K562 (cell line): ENCODE results near the gene RNF26. TPM values are rescaled to one million over a fixed set of nuclear protein-coding genes. Genes with fewer than 3 reads are reported as not detected.

Experiments used
- ATAC-seq: fragments of 200-7000 bp; cut with Tn5 transposase; 3 replicates; pipeline ENCODE4 v1.9.1; 2020; ENCODE audit warnings: moderate library complexity
- BruUV-seq: library from RNA; stranded (reverse); fragments of 400-500 nt; replicated peaks from 2 replicates; lab custom pipeline; 2021; lab: Mats Ljungman, UMichigan
- CTCF ChIA-PET: fragments of 300-600 bp; formaldehyde crosslinking; extraction: SDS; loops from one replicate; lab custom pipeline; 2021; ENCODE audit warnings: low intra/inter-chr PET ratio; lab: Yijun Ruan, JAX
- POLR2A ChIA-PET: fragments of 300-600, 350-650 bp; sonication (Branson Sonifier 250); formaldehyde crosslinking; extraction: SDS; loops from one replicate; lab custom pipeline; 2021; ENCODE audit warnings: antibody characterized with exemption, inconsistent platforms; lab: Yijun Ruan, JAX
- DNase-seq, 4 experiments: peaks; one replicate each; pipeline versions ENCODE4 v3.0.0 to v3.0.0-alpha.2; 2011 to 2018; ENCODE audit warnings: low spot score in 3 of 4, mixed read lengths in 3 of 4; ENCODE audit errors: extremely low read depth in 1 of 4
- FAIRE-seq: peaks from 2 replicates; lab custom pipeline; 2011; peaks lifted over from hg19 to GRCh38; lab: Jason Lieb, UNC
- H2AFZ ChIP-seq: 2 replicates; pipeline ENCODE4 v1.6.0; 2011; ENCODE audit warnings: low read depth, low read length, control low read depth, inconsistent platforms
- H3K27ac ChIP-seq: fragments of 200-600 bp; 3 replicates; pipeline ENCODE4 v1.8.0; 2011; ENCODE audit warnings: low read depth, mild to moderate bottlenecking, control low read depth, inconsistent platforms, low read length, moderate library complexity, mixed read lengths; ENCODE audit errors: extremely low read depth
- H3K27me3 ChIP-seq, 2 experiments: fragments of 300-600 bp in 1 of 2; 2 replicates in 1 of 2; 3 replicates in 1 of 2; pipeline versions ENCODE4 v1.6.0 to v1.8.0; 2011; ENCODE audit warnings: inconsistent platforms in 2 of 2, low read length in 2 of 2, mild to moderate bottlenecking in 1 of 2, mixed read lengths in 1 of 2, moderate library complexity in 1 of 2; ENCODE audit not compliant: control insufficient read depth in 2 of 2, insufficient read depth in 2 of 2
- H3K36me3 ChIP-seq: fragments of 300-600 bp; 3 replicates; pipeline ENCODE4 v1.8.0; 2011; ENCODE audit warnings: mild to moderate bottlenecking, low read length, inconsistent platforms; ENCODE audit not compliant: control insufficient read depth, insufficient read depth
- H3K4me1 ChIP-seq, 2 experiments: fragments of 200-600 bp in 1 of 2; replicated peaks in 1 of 2; 2 replicates in 1 of 2; 3 replicates in 1 of 2; pipeline versions ENCODE4 v1.5.1 to v1.8.0; 2011; ENCODE audit warnings: inconsistent platforms in 2 of 2, low read length in 2 of 2, mild to moderate bottlenecking in 1 of 2, mixed read lengths in 1 of 2, moderate library complexity in 1 of 2; ENCODE audit not compliant: control insufficient read depth in 2 of 2, insufficient read depth in 2 of 2
- H3K4me2 ChIP-seq: 2 replicates; pipeline ENCODE4 v1.6.1; 2011; ENCODE audit warnings: low read length, control low read depth, inconsistent platforms, mixed read lengths; ENCODE audit not compliant: insufficient read depth
- H3K4me3 ChIP-seq: fragments of 200-600 bp; sonication (generic), shearing (Covaris generic); 2 replicates; pipeline ENCODE4 v1.5.1; 2016; ENCODE audit warnings: control low read depth, inconsistent platforms
- H3K79me2 ChIP-seq: fragments of 200-600 bp; 3 replicates; pipeline ENCODE4 v1.8.0; 2011; ENCODE audit warnings: low read length, inconsistent platforms; ENCODE audit not compliant: control insufficient read depth, insufficient read depth
- H3K9ac ChIP-seq, 2 experiments: 2 replicates each; pipeline versions ENCODE4 v1.6.0 to v1.6.1; 2011; ENCODE audit warnings: low read depth in 2 of 2, low read length in 2 of 2, control low read depth in 1 of 2, inconsistent platforms in 1 of 2, mild to moderate bottlenecking in 1 of 2, mixed read lengths in 1 of 2; ENCODE audit not compliant: insufficient read depth in 1 of 2
- H3K9me1 ChIP-seq: one replicate; pipeline ENCODE4 v1.6.0; 2011; ENCODE audit warnings: inconsistent platforms, mild to moderate bottlenecking, low read length, moderate library complexity; ENCODE audit not compliant: control insufficient read depth, insufficient read depth
- H3K9me3 ChIP-seq: replicated peaks from 2 replicates; pipeline ENCODE4 v1.5.1; 2011; ENCODE audit warnings: low read depth, low read length, inconsistent platforms; ENCODE audit not compliant: control insufficient read depth, insufficient read depth
- H4K20me1 ChIP-seq: replicated peaks from 2 replicates; pipeline ENCODE4 v1.6.1; 2011; ENCODE audit warnings: low read length, inconsistent platforms, mixed read lengths; ENCODE audit not compliant: control insufficient read depth, insufficient read depth
- POLR2G ChIP-seq: fragments of 200-400 bp; formaldehyde crosslinking; IDR thresholded peaks from 2 replicates; pipeline ENCODE4 v1.6.1; 2017; ENCODE audit warnings: low read depth, mild to moderate bottlenecking, antibody characterized with exemption, low read length, moderate library complexity
- PTTG1 ChIP-seq: fragments of 450-650 bp; IDR thresholded peaks from 2 replicates; pipeline ENCODE4 v1.6.1; 2016; ENCODE audit warnings: low read depth, mild to moderate bottlenecking, missing genetic modification characterization, missing compliant biosample characterization
- PYGO2 ChIP-seq: fragments of 450-650 bp; IDR thresholded peaks from 2 replicates; pipeline ENCODE4 v1.6.1; 2016; ENCODE audit warnings: mild to moderate bottlenecking, missing genetic modification characterization, moderate library complexity, missing compliant biosample characterization
- SRSF9 ChIP-seq: fragments of 200-400 bp; formaldehyde crosslinking; IDR thresholded peaks from 2 replicates; pipeline ENCODE4 v1.6.1; 2017; ENCODE audit warnings: low read depth, low read length, borderline replicate concordance
- ZFPM2 ChIP-seq: fragments of 250-450 bp; sonication (Bioruptor Pico); IDR thresholded peaks from 2 replicates; pipeline ENCODE4 v1.5.1; 2022; ENCODE audit warnings: mild to moderate bottlenecking
- ZKSCAN1 ChIP-seq: fragments of 150-350 bp; IDR thresholded peaks from 2 replicates; pipeline ENCODE4 v1.6.1; 2016; ENCODE audit warnings: low read depth, low read length
- WGBS: fragments of 100-300 bp; shearing (Covaris generic); methylation state at CpG from one replicate; pipeline ENCODE4 v1.1.6; 2016; ENCODE audit warnings: low coverage, mixed read lengths; ENCODE audit not compliant: insufficient coverage; ENCODE audit errors: missing lambda C conversion rate; 5-methylcytosine and 5-hydroxymethylcytosine counted together
- in situ Hi-C: fragments of 300-500 bp; cut with MboI; formaldehyde crosslinking; loops from 4 replicates; pipeline ENCODE4 v1.15.0; 2018; ENCODE audit warnings: inconsistent platforms, mixed read lengths
- intact Hi-C: fragments of 100-400 bp; cut with micrococcal nuclease; formaldehyde crosslinking; loops from 2 replicates; pipeline ENCODE4 v1.14.2; 2022
- polyA plus RNA-seq, 8 experiments: library from polyadenylated mRNA; depleted of rRNA in 4 of 8; stranded (reverse) in 5 of 8; unstranded in 3 of 8; fragments of >200 nt; fragmentation: Nextera tagmentation in 2 of 8; fragmentation: Illumina TruSeq in 1 of 8; extraction: Ambion mirVana in 2 of 8; extraction: Trizol in 1 of 8; gene quantifications; 2 replicates each; pipeline versions ENCODE4 v1.2.1 to v1.2.3, GENCODE V29; 2011 to 2014; ENCODE audit warnings: inconsistent platforms in 1 of 8, missing spikeins in 1 of 8
- total RNA-seq, 7 experiments: library from RNA; depleted of rRNA in 6 of 7; stranded (reverse); fragments of >200 nt in 6 of 7; fragmentation: Illumina TruSeq in 2 of 7; extraction: Trizol in 2 of 7; gene quantifications; 2 replicates each; pipeline versions ENCODE4 v1.2.1 to v1.2.3, GENCODE V29; 2011 to 2021; ENCODE audit warnings: low replicate concordance in 1 of 7
- TF ChIP-seq, protein P1 (sequence below), 2 experiments: fragments of 150-350 bp in 1 of 2; IDR thresholded peaks; 2 replicates each; pipeline ENCODE4 v1.6.1; 2012 to 2016; ENCODE audit warnings: low read depth in 2 of 2, low read length in 2 of 2, mild to moderate bottlenecking in 1 of 2, moderate library complexity in 1 of 2

The RNF26 gene
- total and polyA plus RNA-seq, 9 of the 15 experiments (the other 6 are each of a cell fraction or from before 2014, with no cell fraction given), result 5.3 to 53.6 (median 12.7) TPM

DNA sequence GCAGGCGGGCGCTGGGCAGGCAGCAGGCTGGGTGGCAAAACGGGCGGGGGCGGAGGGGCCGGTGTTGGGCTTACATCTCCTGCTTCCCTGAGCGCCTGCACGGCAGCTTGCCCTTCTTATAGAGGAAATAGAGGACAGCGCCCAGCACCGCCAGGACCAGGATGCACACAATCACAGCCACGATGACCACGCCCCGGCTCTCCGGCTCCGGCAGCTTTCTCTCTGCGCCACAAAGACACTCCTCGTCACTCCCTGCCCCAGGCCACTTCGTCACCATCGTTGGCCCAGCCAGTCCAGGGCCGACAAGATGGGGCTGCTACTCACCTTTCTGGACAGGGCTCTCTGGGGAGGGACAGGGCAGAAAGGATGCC lies 23.7 kb upstream of the RNF26 start:
- no peak for DNase-seq
- ChIA-PET CTCF (no interaction called here), POLR2A (interaction anchor here (0.6 to 3.2 kb wide), 6 partner anchors 10 to 224 kb away, joined by 3 to 17 read pairs (median 5); no protein-coding TSS in a partner anchor)
- H3K36me3 ChIP-seq, result peaks cover 82% of the 10 kb centered on the region; the same call in 2 of the 3 replicates
- no peak for FAIRE-seq
- no peak overlapping the region for H2AFZ ChIP-seq
- H3K4me3 ChIP-seq, result no peak overlapping the region
- 0 out of 4 replicates have a peak overlapping the region, but pooled peaks of 1 of the 2 experiments have one; percentile 28 for H3K9ac ChIP-seq
- H3K27ac ChIP-seq, result no peak overlapping the region
- no peaks in the 10 kb centered on the region for H3K9me3 ChIP-seq
- BruUV-seq, result no TSS peak
- peaks cover 6% of the 10 kb centered on the region; the same call in 2 of the 3 replicates for H3K79me2 ChIP-seq
- H3K9me1 ChIP-seq, result no peaks in the 10 kb centered on the region
- intact Hi-C loops (no loop called here), in situ Hi-C loops (no loop called here)
- H3K4me2 ChIP-seq, result no peak overlapping the region
- ATAC-seq, result no peak
- H4K20me1 ChIP-seq, result 0 out of 2 replicates have a peak, but pooled peaks cover 4% of the 10 kb centered on the region
- 88% methylated on average over 12 of the region's 20 CpGs for WGBS
- no peaks in the 10 kb centered on the region for H3K27me3 ChIP-seq
- TF ChIP-seq SRSF9 (no peak), POLR2G (peak; percentile 32; the same call in 1 of the 2 replicates)
- H3K4me1 ChIP-seq, result peaks cover under 1 to 20% of the 10 kb centered on the region in 2 experiments; a peak in 3 of 5 replicates

DNA sequence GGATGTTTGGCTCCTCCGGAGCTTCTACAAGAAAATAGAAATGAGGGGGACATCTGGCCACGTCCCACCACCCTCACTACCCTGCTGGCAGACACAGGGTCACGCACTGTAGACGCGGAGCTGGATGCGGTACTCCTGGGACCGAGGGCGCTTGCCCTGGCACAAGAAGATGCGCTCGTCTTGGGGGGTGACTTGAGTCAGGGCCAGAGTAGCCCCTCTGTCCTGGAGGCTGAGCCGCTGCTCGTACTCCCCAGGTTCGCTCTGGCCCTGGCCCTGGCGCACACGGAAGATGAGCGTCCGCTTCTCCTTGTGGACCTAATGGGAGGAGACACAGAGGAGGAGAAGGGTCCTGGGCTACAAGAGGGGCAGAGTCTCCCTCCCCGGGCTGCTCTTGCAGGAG lies 19.6 kb upstream of the RNF26 start:
- H3K9me3 ChIP-seq, result no peaks in the 10 kb centered on the region
- no peaks in the 10 kb centered on the region; a peak in 1 of 5 replicates for H3K27me3 ChIP-seq
- no peak for ATAC-seq
- no peak overlapping the region for H3K27ac ChIP-seq
- 95% methylated on average over 12 of the region's 18 CpGs for WGBS
- H3K9me1 ChIP-seq, result no peaks in the 10 kb centered on the region
- peaks cover 34 to 61% of the 10 kb centered on the region in 2 experiments for H3K4me1 ChIP-seq
- CTCF ChIA-PET, result no interaction called here
- FAIRE-seq, result no peak
- no peak overlapping the region for H2AFZ ChIP-seq
- POLR2A ChIA-PET, result interaction anchor here (0.6 to 1.9 kb wide), 7 partner anchors 9 to 160 kb away, joined by 3 to 6 read pairs (median 4); no protein-coding TSS in a partner anchor
- no peak overlapping the region for H3K4me2 ChIP-seq
- BruUV-seq, result no TSS peak
- in situ Hi-C loops (no loop called here), intact Hi-C loops (loop anchor here (5.0 kb wide), 1 partner anchor 402 kb away; no protein-coding TSS in a partner anchor)
- no peak for DNase-seq
- 0 out of 2 replicates have a peak, but pooled peaks cover 6% of the 10 kb centered on the region for H4K20me1 ChIP-seq
- peaks cover 25% of the 10 kb centered on the region; the same call in 2 of the 3 replicates for H3K79me2 ChIP-seq
- no peak for TF ChIP-seq ZKSCAN1
- TF ChIP-seq PYGO2 (tag), result no peak
- no peak for TF ChIP-seq ZFPM2 (CRISPR knock-in tag)
- TF ChIP-seq, protein P1, sequence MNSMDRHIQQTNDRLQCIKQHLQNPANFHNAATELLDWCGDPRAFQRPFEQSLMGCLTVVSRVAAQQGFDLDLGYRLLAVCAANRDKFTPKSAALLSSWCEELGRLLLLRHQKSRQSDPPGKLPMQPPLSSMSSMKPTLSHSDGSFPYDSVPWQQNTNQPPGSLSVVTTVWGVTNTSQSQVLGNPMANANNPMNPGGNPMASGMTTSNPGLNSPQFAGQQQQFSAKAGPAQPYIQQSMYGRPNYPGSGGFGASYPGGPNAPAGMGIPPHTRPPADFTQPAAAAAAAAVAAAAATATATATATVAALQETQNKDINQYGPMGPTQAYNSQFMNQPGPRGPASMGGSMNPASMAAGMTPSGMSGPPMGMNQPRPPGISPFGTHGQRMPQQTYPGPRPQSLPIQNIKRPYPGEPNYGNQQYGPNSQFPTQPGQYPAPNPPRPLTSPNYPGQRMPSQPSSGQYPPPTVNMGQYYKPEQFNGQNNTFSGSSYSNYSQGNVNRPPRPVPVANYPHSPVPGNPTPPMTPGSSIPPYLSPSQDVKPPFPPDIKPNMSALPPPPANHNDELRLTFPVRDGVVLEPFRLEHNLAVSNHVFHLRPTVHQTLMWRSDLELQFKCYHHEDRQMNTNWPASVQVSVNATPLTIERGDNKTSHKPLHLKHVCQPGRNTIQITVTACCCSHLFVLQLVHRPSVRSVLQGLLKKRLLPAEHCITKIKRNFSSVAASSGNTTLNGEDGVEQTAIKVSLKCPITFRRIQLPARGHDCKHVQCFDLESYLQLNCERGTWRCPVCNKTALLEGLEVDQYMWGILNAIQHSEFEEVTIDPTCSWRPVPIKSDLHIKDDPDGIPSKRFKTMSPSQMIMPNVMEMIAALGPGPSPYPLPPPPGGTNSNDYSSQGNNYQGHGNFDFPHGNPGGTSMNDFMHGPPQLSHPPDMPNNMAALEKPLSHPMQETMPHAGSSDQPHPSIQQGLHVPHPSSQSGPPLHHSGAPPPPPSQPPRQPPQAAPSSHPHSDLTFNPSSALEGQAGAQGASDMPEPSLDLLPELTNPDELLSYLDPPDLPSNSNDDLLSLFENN (IDR thresholded peaks at IDR 0.05; ENCODE audit: low read depth in 2 of 2, low read length in 2 of 2), result no peak
- TF ChIP-seq PTTG1 (tag), result no peak
- no peak overlapping the region for H3K4me3 ChIP-seq
- H3K36me3 ChIP-seq, result peaks cover 50% of the 10 kb centered on the region; the same call in 2 of the 3 replicates
- H3K9ac ChIP-seq, result peak overlapping the region in 1 of 2 experiments; percentile 84; a peak in 1 of 4 replicates
